ENCODE data around the gene TMEM258. TPM values are rescaled to one million over a fixed set of nuclear protein-coding genes. Genes with fewer than 3 reads are reported as not detected.

Gene TMEM258
- total RNA-seq, 2 experiments from 2014 or later, result 191 to 192 TPM

DNA sequence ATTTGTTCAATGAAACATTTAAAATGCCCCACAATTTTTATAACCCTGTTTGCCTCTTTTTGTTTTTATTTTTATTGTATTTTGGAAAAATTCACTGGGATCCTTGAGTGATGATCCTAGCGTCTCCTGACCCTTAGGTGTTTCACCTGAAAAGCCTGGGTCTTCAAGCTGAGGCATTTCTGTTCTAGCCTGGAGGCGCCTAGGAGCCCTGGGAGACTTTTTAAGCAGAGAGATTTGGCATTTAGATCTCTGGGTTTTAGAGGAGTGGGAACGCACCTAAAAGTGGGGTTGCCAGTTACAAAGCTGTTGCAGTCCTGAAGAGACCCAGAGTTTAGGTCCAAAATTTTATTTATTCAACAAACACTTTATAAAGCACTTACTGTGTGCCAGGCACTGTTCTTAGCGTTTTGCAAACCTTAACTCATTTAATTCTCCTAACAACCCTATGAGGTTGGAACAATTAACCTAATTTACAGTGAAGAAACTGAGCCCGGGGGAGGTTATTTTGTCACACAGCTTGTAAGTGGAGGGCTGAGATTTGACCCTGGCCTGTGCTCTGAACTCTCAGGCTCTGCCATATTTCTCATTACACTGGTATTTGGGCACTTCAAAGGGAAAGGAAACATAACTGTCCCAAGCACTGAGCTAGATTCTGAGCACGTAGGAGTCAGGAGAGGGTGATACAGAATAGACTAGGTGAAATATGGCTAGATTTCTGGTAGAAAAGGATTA, 25.2 kb upstream of the TMEM258 start:
- peaks cover 12% of the 10 kb centered on the region for H3K27me3 Mint-ChIP-seq
- H3K36me3 Mint-ChIP-seq, result peaks cover 17% of the 10 kb centered on the region
- no peaks in the 10 kb centered on the region for H3K9me3 Mint-ChIP-seq
- ChIA-PET POLR2A (interaction anchor here (0.8 to 1.4 kb wide), 5 partner anchors 11 to 26 kb away, joined by 3 to 5 read pairs (median 4); no protein-coding TSS in a partner anchor), CTCF (interaction anchor here (0.7 to 9.1 kb wide), 7 partner anchors 11 to 264 kb away, joined by 3 to 82 read pairs (median 4); partner anchors contain the start of genes FADS2, FEN1 and TMEM258)
- no peak overlapping the region for H3K27ac Mint-ChIP-seq
- intact Hi-C loops (cut with micrococcal nuclease), result loop anchor here (5.0 kb wide), 1 partner anchor 150 kb away; the partner anchor contains the start of gene FTH1
- no peak for DNase-seq
- peak overlapping the region; percentile 83 for H3K4me3 Mint-ChIP-seq
- peaks cover 10% of the 10 kb centered on the region for H3K4me1 Mint-ChIP-seq (ENCODE audit: low read depth)

GRCh38 chr11:61816736-61817455, 24.5 kb upstream of the TMEM258 start, which contains the start of gene FADS1:
TSS of gene FADS1 (minus strand) at chr11:61817003. CDS start at chr11:61816929, 74 bp downstream.
- peak within 1 kb of the TSS; percentile 83 for H3K4me3 Mint-ChIP-seq

DNA sequence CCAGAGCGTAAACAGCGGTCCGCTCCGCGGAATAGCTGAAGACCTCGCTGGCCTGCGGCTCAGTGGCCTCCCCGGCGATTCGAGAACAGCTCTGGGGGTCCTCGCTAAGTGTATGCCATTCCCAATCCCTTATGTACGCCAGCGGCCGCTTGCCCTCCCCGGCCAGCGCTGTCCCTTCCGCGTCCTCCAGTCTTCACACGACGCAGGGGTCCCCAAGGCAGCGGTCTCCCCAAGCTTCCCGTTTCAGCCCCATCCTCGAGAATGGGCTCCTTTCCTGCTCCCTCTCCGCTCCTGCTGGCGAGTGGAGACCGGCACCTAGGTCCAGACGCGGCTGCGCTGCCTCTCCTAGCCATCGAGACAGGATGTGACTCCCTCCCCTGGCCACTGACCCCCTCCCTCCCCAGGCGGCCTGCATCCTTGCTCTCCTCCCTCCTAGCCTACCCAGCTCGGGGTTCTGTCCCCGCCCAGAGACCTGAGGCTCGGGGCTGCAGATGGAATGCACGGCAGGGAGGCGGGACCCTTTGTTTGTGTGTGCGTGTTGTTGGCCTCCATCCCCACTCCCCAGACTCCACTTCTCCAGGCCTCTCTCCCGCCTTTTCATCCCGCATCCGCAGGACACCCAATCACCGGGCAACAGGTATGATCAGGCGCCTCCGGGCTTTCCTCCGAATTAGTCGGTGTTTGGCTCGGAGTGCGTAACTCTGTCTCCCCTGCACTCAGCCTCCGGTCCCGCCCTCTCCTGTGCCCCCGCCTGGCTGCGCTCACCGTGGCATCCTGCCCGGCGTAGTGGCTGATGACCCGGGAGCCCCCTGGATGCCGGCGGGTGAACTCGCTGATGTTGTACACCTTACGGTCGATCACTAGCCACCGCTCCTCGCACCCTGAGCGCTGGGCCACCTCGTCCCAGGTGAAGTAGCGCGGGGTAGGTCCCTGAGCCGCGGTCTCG, 23.7 kb upstream of the TMEM258 start:
- peak overlapping the region; percentile 83 for H3K4me3 Mint-ChIP-seq
- peaks cover 25% of the 10 kb centered on the region for H3K36me3 Mint-ChIP-seq
- peaks cover 10% of the 10 kb centered on the region for H3K4me1 Mint-ChIP-seq (ENCODE audit: low read depth)
- ChIA-PET POLR2A (interaction anchor here (0.8 to 4.2 kb wide), 8 partner anchors 11 to 152 kb away, joined by 3 to 26 read pairs (median 4); partner anchors contain the start of genes FEN1, FTH1 and TMEM258), CTCF (interaction anchor here (0.9 to 9.1 kb wide), 10 partner anchors 9 to 292 kb away, joined by 3 to 82 read pairs (median 6); partner anchors contain the start of genes FADS2, FEN1 and TMEM258)
- intact Hi-C loops (cut with micrococcal nuclease), result loop anchor here (1.0 to 5.0 kb wide), 3 partner anchors 12 to 151 kb away; partner anchors contain the start of genes FADS2, FEN1, FTH1 and TMEM258
- H3K27me3 Mint-ChIP-seq, result peaks cover 12% of the 10 kb centered on the region
- peak overlapping the region; percentile 65 for H3K27ac Mint-ChIP-seq
- DNase-seq, result peak; percentile 78
- H3K9me3 Mint-ChIP-seq, result no peaks in the 10 kb centered on the region

More at GRCh38 chr11:61816736-61817455, 24.5 kb upstream of the TMEM258 start, which contains the start of gene FADS1:
- Mint-ChIP-seq H3K27me3 (peaks cover 12% of the 10 kb centered on the region), H3K36me3 (peaks cover 22% of the 10 kb centered on the region), H3K9me3 (no peaks in the 10 kb centered on the region), H3K27ac (peak within 1 kb of the TSS; percentile 65), H3K4me1 (ENCODE audit: low read depth) (peaks cover 10% of the 10 kb centered on the region)
- ChIA-PET CTCF (interaction anchor here (1.2 to 9.1 kb wide), 5 partner anchors 10 to 265 kb away, joined by 3 to 82 read pairs (median 9); partner anchors contain the start of genes FADS2, FEN1 and TMEM258), POLR2A (interaction anchor here (0.8 to 1.5 kb wide), 4 partner anchors 11 to 25 kb away, joined by 3 to 5 read pairs (median 4); no protein-coding TSS in a partner anchor)
- intact Hi-C loops (cut with micrococcal nuclease), result loop anchor here (1.0 to 5.0 kb wide), 2 partner anchors 11 to 150 kb away; partner anchors contain the start of genes FADS2 and FTH1
- DNase-seq, result peak; percentile 92

- peak overlapping the region; percentile 62 for H3K27ac Mint-ChIP-seq
- peak overlapping the region; percentile 83 for H3K4me3 Mint-ChIP-seq
- peaks cover 12% of the 10 kb centered on the region for H3K27me3 Mint-ChIP-seq
- intact Hi-C loops (cut with micrococcal nuclease), result loop anchor here (2.0 to 5.0 kb wide), 2 partner anchors 22 to 152 kb away; partner anchors contain the start of genes FEN1, FTH1 and TMEM258
- DNase-seq, result peak; percentile 77
- H3K4me1 Mint-ChIP-seq (ENCODE audit: low read depth), result peaks cover 10% of the 10 kb centered on the region
- H3K36me3 Mint-ChIP-seq, result peaks cover 25% of the 10 kb centered on the region
- H3K9me3 Mint-ChIP-seq, result no peaks in the 10 kb centered on the region
- POLR2A ChIA-PET, result interaction anchor here (0.8 to 4.2 kb wide), 10 partner anchors 11 to 152 kb away, joined by 3 to 26 read pairs (median 4); partner anchors contain the start of genes FADS2, FEN1, FTH1 and TMEM258
- CTCF ChIA-PET, result interaction anchor here (0.6 to 9.1 kb wide), 10 partner anchors 13 to 293 kb away, joined by 3 to 82 read pairs (median 4); partner anchors contain the start of genes FADS2 and FEN1
Measured at GRCh38 chr11:61814958-61815789, 22.8 kb upstream of the TMEM258 start.

DNA sequence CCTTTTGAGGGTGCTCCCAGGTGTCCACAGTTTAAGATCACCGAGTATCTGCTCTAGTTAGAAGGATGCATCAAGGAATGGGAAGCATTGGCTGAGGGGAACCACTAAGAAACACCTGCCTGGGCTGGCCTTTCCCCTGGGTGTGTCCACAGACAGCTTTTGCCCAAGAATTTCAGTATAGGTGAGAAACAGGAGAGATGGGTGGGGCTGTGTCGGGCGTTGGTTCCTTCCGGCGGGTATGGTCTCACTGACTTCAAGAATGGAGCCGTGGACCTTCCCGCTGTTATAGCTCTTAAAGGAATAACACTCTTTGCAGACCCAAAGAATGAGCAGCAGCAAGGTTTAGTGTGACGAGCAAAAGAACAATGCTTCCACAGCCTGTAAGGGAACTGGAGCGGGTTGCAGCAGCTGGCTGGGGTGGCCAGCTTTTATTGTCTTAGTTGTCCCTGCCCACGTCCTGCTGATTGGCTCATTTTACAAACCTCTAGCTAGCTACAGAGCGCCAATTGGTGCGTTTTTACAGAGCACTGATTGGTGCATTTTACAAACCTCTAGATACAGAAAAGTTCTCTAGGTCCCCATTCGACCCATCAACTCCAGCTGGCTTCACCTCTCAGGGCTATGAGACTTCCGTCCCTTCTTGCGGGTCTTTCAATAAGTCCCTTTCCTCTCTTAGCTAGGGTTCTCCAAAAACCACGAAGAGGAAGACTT, 22.0 kb upstream of the TMEM258 start:
- Mint-ChIP-seq H3K9me3 (no peaks in the 10 kb centered on the region), H3K4me3 (peak overlapping the region; percentile 83), H3K36me3 (peaks cover 31% of the 10 kb centered on the region), H3K4me1 (ENCODE audit: low read depth) (peaks cover 10% of the 10 kb centered on the region), H3K27ac (peak overlapping the region; percentile 62), H3K27me3 (peaks cover 12% of the 10 kb centered on the region)
- intact Hi-C loops (cut with micrococcal nuclease), result loop anchor here (2.0 kb wide), 1 partner anchor 22 kb away; the partner anchor contains the start of genes FEN1 and TMEM258
- ChIA-PET CTCF (interaction anchor here (0.6 to 9.1 kb wide), 8 partner anchors 14 to 294 kb away, joined by 3 to 82 read pairs (median 7); partner anchors contain the start of genes FADS2 and FEN1), POLR2A (interaction anchor here (0.8 to 4.2 kb wide), 6 partner anchors 13 to 27 kb away, joined by 3 to 26 read pairs (median 4); partner anchors contain the start of genes FADS2, FEN1 and TMEM258)
- peak; percentile 41 for DNase-seq

DNA sequence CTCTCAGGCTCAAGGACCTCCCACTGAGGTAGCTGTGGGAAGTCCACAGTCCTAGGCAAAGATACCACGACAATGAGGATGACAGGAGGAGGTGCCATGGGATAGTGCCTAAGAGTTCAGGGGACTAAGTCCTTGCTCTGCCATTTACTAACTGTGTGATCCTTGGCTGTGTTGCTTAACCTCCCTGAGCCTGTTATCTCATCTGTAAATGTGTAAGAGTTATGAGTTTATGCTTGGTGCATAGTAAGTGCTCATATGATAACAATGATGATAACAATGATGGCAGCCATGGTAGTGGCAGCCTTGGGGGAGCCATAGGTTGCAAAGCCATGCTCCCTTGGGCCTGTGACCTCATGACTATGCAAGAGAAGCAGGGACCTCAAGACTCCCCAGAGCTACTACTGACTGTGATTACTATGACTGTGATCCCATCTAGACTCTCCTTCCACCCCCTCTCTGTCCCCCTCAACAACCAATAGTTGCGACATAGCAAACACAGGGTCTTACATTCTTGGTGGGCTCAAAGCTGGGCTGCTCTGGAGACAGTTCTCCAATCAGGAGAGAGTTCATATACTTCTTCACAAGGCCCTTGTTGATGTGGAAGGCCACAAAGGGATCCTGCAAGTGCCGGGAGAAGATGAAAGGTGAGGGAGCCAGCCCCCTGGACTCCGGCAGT, 20.5 kb upstream of the TMEM258 start:
- peaks cover 35% of the 10 kb centered on the region for H3K36me3 Mint-ChIP-seq
- POLR2A ChIA-PET, result interaction anchor here (0.6 to 4.2 kb wide), 2 partner anchors 21 to 58 kb away, joined by 3 to 26 read pairs; partner anchors contain the start of genes FEN1 and TMEM258
- H3K27me3 Mint-ChIP-seq, result peaks cover 10% of the 10 kb centered on the region
- CTCF ChIA-PET, result interaction anchor here (9.1 kb wide), 1 partner anchor 15 kb away, joined by 82 read pairs; no protein-coding TSS in a partner anchor
- no peak overlapping the region for H3K4me3 Mint-ChIP-seq
- peaks cover 10% of the 10 kb centered on the region for H3K4me1 Mint-ChIP-seq (ENCODE audit: low read depth)
- H3K9me3 Mint-ChIP-seq, result no peaks in the 10 kb centered on the region
- H3K27ac Mint-ChIP-seq, result no peak overlapping the region
- intact Hi-C loops (cut with micrococcal nuclease), result no loop called here
- DNase-seq, result no peak

DNA sequence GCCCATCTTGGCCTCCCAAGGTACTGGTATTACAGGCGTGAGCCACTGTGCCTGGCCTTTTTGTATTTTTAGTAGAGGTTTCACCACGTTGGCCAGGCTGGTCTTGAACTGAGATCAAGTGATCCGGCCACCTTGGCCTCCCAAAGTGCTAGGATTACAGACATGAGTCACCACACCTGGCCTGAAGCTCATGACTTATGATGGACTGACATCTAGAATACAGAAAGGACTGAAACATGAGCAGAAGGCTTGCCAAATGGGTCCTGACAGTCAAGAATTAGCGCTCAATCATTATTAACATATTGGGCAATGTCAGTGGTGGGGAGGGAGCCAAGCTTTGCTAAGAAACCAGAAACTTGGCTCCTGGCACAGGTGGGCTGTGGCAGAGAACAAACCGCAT, 19.4 kb upstream of the TMEM258 start:
- ChIA-PET CTCF (interaction anchor here (9.1 kb wide), 1 partner anchor 14 kb away, joined by 82 read pairs; no protein-coding TSS in a partner anchor), POLR2A (interaction anchor here (4.2 kb wide), 1 partner anchor 20 kb away, joined by 26 read pairs; the partner anchor contains the start of genes FEN1 and TMEM258)
- Mint-ChIP-seq H3K4me3 (no peak overlapping the region), H3K27me3 (peaks cover 9% of the 10 kb centered on the region), H3K36me3 (peaks cover 38% of the 10 kb centered on the region), H3K9me3 (no peaks in the 10 kb centered on the region), H3K27ac (no peak overlapping the region), H3K4me1 (ENCODE audit: low read depth) (peaks cover 5% of the 10 kb centered on the region)
- intact Hi-C loops (cut with micrococcal nuclease), result no loop called here
- DNase-seq, result no peak

DNA sequence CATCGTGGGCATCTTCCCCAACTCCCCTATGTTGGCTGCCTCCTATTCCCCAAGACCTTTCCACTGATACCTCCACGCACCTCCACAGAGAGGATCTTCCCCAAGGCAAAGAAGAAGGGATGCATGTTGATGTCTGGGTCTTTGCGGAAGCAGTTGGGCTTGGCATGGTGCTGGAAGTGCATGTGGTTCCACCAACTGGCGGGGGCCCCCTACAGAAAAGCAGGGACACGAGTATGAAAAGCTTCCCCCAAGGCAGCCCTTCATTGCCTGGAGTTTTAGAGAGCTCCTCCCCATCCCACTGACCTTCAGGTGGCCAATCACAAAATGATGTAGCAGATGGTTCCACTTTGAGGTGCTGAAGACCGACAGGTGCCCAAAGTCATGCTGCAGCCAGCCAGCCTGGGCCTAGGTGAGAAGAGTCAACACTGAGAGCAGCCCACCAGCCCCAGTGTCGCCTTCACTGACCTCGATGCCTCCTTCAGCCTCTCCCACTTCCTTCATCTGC, 18.3 kb upstream of the TMEM258 start:
- CTCF ChIA-PET, result interaction anchor here (9.1 kb wide), 1 partner anchor 13 kb away, joined by 82 read pairs; no protein-coding TSS in a partner anchor
- Mint-ChIP-seq H3K4me3 (no peak overlapping the region), H3K36me3 (peaks cover 35% of the 10 kb centered on the region), H3K27me3 (peaks cover 9% of the 10 kb centered on the region), H3K9me3 (no peaks in the 10 kb centered on the region), H3K27ac (no peak overlapping the region), H3K4me1 (ENCODE audit: low read depth) (peaks cover 3% of the 10 kb centered on the region)
- DNase-seq, result no peak
- POLR2A ChIA-PET, result no interaction called here
- intact Hi-C loops (cut with micrococcal nuclease), result no loop called here

DNA sequence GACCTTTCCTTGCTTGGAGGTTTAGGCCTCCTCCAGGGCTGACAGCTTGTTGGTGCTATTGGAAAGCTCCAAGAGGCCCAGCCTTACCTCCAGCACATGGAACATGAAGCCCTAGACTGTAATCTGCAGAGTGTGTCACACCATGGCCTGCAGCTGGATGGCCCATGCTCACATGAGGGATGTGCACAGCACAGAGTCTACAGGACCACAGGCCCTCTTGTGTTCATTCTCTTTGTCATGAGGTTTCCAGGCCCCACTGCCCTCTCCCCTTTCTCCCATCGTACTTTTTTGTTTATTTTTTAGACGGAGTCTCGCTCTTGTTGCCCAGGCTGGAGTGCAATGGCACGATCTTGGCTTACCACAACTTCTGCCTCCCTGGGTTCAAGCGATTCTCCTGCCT, 14.4 kb upstream of the TMEM258 start:
- H3K36me3 Mint-ChIP-seq, result peaks cover 28% of the 10 kb centered on the region
- no peak overlapping the region for H3K4me3 Mint-ChIP-seq
- ChIA-PET CTCF (interaction anchor here (0.9 to 3.2 kb wide), 4 partner anchors 10 to 301 kb away, joined by 4 to 20 read pairs (median 4); partner anchors contain the start of gene FADS1), POLR2A (no interaction called here)
- no peaks in the 10 kb centered on the region for H3K27me3 Mint-ChIP-seq
- intact Hi-C loops (cut with micrococcal nuclease), result no loop called here
- no peaks in the 10 kb centered on the region for H3K4me1 Mint-ChIP-seq (ENCODE audit: low read depth)
- DNase-seq, result no peak
- H3K27ac Mint-ChIP-seq, result no peak overlapping the region
- no peaks in the 10 kb centered on the region for H3K9me3 Mint-ChIP-seq
